Panc1 (cell line): Measurements from ENCODE around the gene ULBP3.

Source experiments
- POLR2AphosphoS5 ChIP-seq: IDR thresholded peaks from 2 replicates; pipeline ENCODE4 v1.6.1; 2012; ENCODE audit warnings: mild to moderate bottlenecking, low read depth, low read length, moderate library complexity
- SIN3A ChIP-seq: IDR thresholded peaks from 2 replicates; pipeline ENCODE4 v1.6.1; 2012; ENCODE audit warnings: low read depth, mild to moderate bottlenecking, low read length, moderate library complexity, borderline replicate concordance; ENCODE audit not compliant: insufficient read depth
- TCF7L2 ChIP-seq: IDR thresholded peaks from 2 replicates; pipeline ENCODE4 v1.6.1; 2011; ENCODE audit warnings: mild to moderate bottlenecking, low read depth, low read length, inconsistent platforms
- TF ChIP-seq, protein P1 (sequence below): fragments of 450-650 bp; IDR thresholded peaks from 2 replicates; pipeline ENCODE4 v1.5.1; 2017; ENCODE audit warnings: mild to moderate bottlenecking
- TF ChIP-seq, protein P2 (sequence below), 2 experiments: IDR thresholded peaks; 2 replicates each; pipeline ENCODE4 v1.6.1; 2011 to 2012; ENCODE audit warnings: low read depth in 2 of 2, control low read depth in 1 of 2, low read length in 1 of 2, mild to moderate bottlenecking in 1 of 2, moderate library complexity in 1 of 2; ENCODE audit not compliant: insufficient read depth in 1 of 2

DNA sequence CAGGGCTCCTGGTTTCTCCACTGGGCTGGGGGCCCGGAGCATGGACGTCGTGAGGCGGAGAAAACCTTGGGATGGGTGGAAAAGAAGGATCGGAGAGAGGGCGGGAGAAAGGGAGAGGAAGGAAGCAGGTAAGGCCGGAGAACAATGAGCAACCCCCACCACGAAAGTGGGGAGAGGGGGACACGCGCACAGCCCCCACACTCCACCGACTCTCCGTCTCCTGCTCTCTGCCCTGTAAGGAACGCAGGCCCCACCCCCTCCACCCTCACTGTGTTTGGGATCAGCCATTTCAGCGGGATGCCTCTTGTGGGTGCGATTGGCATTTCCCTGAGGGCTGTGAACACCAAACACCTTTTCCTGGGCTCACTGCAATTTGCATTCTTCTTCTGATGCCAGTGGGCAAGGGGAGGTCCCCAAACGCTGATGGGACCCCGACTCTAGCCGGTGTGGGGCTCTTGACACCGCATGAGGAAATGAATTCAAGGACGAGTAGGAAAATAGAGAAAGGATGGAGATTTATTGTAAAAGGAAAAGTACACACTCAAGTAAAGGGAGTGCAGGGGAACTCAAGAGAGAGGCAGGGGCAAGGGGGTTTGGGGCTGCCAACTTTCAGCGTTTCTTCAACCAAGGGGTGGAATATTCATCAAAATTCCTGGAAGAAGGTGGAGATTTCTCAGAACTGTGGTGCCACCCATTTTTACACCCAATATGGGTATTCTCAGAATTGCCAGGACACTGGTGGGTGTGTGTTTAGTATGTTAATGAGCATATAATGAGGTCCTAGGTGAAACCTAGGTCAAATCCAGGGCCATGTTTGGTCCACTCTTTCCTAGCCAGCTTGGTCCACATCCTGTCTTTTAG is 30.5 kb downstream of the ULBP3 start:
- TF ChIP-seq, protein P1, sequence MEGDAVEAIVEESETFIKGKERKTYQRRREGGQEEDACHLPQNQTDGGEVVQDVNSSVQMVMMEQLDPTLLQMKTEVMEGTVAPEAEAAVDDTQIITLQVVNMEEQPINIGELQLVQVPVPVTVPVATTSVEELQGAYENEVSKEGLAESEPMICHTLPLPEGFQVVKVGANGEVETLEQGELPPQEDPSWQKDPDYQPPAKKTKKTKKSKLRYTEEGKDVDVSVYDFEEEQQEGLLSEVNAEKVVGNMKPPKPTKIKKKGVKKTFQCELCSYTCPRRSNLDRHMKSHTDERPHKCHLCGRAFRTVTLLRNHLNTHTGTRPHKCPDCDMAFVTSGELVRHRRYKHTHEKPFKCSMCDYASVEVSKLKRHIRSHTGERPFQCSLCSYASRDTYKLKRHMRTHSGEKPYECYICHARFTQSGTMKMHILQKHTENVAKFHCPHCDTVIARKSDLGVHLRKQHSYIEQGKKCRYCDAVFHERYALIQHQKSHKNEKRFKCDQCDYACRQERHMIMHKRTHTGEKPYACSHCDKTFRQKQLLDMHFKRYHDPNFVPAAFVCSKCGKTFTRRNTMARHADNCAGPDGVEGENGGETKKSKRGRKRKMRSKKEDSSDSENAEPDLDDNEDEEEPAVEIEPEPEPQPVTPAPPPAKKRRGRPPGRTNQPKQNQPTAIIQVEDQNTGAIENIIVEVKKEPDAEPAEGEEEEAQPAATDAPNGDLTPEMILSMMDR = no peak
- TF ChIP-seq, protein P2, sequence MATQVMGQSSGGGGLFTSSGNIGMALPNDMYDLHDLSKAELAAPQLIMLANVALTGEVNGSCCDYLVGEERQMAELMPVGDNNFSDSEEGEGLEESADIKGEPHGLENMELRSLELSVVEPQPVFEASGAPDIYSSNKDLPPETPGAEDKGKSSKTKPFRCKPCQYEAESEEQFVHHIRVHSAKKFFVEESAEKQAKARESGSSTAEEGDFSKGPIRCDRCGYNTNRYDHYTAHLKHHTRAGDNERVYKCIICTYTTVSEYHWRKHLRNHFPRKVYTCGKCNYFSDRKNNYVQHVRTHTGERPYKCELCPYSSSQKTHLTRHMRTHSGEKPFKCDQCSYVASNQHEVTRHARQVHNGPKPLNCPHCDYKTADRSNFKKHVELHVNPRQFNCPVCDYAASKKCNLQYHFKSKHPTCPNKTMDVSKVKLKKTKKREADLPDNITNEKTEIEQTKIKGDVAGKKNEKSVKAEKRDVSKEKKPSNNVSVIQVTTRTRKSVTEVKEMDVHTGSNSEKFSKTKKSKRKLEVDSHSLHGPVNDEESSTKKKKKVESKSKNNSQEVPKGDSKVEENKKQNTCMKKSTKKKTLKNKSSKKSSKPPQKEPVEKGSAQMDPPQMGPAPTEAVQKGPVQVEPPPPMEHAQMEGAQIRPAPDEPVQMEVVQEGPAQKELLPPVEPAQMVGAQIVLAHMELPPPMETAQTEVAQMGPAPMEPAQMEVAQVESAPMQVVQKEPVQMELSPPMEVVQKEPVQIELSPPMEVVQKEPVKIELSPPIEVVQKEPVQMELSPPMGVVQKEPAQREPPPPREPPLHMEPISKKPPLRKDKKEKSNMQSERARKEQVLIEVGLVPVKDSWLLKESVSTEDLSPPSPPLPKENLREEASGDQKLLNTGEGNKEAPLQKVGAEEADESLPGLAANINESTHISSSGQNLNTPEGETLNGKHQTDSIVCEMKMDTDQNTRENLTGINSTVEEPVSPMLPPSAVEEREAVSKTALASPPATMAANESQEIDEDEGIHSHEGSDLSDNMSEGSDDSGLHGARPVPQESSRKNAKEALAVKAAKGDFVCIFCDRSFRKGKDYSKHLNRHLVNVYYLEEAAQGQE (IDR thresholded peaks at IDR 0.05; ENCODE audit: insufficient read depth in 1 of 2, low read depth in 2 of 2, low read length in 1 of 2) = no peak
- TF ChIP-seq TCF7L2 (no peak), POLR2AphosphoS5 (no peak), SIN3A (no peak)
